Measurements from ENCODE around the gene GREM1.
A peak's percentile ranks its signal among the peaks of the same experiment; 100 is the strongest.

The GREM1 gene

DNA sequence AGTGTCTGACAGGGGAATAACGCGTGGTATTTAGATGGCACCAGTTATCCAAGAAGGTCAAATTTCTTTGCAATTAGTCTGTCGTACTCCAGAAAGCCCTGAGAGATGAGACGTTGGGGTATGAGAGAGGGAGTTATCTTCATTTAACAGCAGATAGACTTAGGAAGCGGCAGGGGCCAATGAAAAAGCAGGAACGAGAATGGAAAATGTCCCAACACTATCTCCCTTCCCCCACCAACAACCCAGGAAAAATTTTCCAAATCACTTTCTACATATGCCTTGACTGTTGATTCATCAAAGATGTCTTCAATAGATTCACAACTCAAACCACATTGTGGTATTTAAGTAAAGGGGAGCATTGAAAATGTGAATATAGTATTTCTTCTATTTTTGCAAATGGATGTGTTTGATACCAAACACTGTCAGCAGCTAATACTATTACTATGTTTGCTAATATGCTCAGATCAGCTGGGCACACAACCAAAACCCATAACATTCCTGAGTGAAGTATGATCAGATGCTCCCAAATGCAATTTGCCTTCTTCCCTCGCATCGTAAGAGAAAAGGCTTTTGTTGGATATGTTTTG lies 13.3 kb upstream of the GREM1 start:
- TF ChIP-seq, protein P1, sequence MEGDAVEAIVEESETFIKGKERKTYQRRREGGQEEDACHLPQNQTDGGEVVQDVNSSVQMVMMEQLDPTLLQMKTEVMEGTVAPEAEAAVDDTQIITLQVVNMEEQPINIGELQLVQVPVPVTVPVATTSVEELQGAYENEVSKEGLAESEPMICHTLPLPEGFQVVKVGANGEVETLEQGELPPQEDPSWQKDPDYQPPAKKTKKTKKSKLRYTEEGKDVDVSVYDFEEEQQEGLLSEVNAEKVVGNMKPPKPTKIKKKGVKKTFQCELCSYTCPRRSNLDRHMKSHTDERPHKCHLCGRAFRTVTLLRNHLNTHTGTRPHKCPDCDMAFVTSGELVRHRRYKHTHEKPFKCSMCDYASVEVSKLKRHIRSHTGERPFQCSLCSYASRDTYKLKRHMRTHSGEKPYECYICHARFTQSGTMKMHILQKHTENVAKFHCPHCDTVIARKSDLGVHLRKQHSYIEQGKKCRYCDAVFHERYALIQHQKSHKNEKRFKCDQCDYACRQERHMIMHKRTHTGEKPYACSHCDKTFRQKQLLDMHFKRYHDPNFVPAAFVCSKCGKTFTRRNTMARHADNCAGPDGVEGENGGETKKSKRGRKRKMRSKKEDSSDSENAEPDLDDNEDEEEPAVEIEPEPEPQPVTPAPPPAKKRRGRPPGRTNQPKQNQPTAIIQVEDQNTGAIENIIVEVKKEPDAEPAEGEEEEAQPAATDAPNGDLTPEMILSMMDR (conservative IDR thresholded peaks at IDR 0.05; ENCODE audit: low read depth) = no peak
- ChIA-PET CTCF (no interaction called here), POLR2A (ENCODE audit: low non-redundant PET) (no interaction called here)
- no peak overlapping the region for H3K27ac ChIP-seq
- no peak for DNase-seq (ENCODE audit: low spot score)

DNA sequence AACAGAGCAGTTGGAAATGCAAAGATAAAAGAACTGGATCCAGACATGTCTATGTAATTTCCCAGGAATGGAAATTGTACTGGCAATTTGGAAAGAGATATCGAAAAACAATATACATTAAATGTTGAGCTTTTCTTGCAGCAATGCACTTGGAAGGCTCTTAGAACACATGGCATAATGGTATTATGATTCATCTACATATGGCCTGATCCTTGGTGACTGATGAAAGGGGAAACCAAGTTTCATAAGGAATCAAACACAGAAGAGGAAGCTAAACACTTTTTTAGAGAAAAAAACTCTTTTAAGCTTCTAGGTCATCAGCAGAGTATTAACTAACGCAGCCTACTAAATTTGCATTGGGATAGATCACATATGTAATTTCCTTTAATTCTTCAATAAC lies 12.4 kb upstream of the GREM1 start:
- ChIA-PET POLR2A (ENCODE audit: low non-redundant PET) (no interaction called here), CTCF (no interaction called here)
- H3K27ac ChIP-seq = no peak overlapping the region
- DNase-seq (ENCODE audit: low spot score) = no peak
- TF ChIP-seq, protein P1 (conservative IDR thresholded peaks at IDR 0.05; ENCODE audit: low read depth) = no peak

DNA sequence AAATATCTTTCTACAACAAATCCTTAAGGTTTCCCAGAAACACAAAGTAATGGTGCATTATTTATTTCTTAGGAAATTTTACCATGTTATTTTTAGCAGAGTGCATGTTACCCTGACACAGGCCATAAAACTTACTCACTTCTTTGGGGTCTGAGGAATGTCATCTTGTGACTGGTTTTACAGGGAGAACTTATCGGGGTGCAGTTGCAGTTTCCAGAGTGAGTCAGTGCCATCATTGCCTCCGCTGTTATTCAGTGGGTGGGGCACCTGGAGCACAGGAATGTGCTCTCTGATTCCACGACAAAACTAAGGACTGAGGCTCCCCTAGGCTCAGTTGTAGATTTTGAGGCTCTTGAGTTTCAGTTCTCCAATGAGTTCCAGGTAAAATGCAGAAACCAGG lies 11.1 kb upstream of the GREM1 start:
- peak; percentile 49 for DNase-seq (ENCODE audit: low spot score)
- ChIA-PET CTCF (no interaction called here), POLR2A (ENCODE audit: low non-redundant PET) (no interaction called here)
- TF ChIP-seq, protein P1 (conservative IDR thresholded peaks at IDR 0.05; ENCODE audit: low read depth) = no peak
- peak overlapping the region; percentile 53 for H3K27ac ChIP-seq

DNA sequence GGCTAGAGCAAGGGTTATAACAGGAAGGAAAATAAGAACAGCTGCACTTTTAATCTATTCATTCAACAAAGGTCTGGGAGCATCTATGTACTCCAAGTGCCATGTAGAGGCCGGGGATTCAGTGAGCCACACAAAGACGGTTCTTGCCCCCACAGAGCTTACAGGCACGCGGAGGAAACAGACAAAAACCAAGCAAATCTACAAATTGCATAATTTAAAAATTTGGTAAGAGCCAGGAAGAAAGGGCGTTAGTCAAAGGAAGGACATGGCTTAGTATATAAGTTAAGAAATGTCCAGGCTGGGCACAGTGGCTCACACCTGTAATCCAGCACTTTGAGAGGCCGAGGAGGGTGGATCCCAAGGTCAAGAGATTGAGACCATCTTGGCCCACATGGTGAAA lies 10.4 kb upstream of the GREM1 start:
- ChIA-PET CTCF (no interaction called here), POLR2A (ENCODE audit: low non-redundant PET) (no interaction called here)
- TF ChIP-seq, protein P1 (conservative IDR thresholded peaks at IDR 0.05; ENCODE audit: low read depth) = no peak
- H3K27ac ChIP-seq = no peak overlapping the region
- no peak for DNase-seq (ENCODE audit: low spot score)

DNA sequence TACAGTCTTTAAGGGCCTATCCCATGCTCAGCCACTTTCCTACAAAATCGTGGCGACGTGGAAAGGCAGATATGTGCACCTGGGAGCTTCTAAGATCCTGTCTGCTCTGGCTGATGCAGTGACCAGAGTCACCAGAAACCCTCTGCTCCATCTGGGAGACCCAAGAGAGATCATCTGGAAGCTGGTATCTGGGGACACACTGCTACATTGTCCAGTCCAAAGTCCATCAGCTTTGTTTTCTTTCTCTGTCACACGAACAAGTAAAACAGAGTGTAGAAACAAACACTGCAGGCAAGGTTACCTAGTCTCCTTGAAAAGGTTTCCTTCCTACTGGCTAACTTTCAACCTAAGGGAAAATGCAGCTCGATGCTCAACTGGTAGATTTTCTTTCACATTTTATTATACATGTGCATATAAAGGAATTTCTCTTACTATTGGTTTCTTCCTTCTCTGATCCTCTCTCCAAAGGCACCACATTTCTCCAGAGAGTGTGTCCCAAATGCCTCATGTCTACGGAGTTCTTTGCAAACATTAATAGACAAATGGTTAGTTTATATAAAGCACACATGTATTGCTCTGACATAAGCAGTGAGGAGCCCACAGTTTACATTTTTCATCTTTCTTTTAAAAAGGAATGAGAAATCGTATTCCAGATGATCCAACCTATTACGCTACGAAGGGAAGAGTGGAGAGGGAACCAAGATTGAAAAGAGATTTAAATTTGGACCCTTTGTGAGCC lies 8.3 kb upstream of the GREM1 start:
- no peak for DNase-seq (ENCODE audit: low spot score)
- POLR2A ChIA-PET (ENCODE audit: low non-redundant PET) = no interaction called here
- CTCF ChIA-PET = interaction anchor here (0.7 kb wide), 1 partner anchor 47 kb away, joined by 3 read pairs; no protein-coding TSS in a partner anchor
- TF ChIP-seq, protein P1 (conservative IDR thresholded peaks at IDR 0.05; ENCODE audit: low read depth) = no peak
- H3K27ac ChIP-seq = no peak overlapping the region

DNA sequence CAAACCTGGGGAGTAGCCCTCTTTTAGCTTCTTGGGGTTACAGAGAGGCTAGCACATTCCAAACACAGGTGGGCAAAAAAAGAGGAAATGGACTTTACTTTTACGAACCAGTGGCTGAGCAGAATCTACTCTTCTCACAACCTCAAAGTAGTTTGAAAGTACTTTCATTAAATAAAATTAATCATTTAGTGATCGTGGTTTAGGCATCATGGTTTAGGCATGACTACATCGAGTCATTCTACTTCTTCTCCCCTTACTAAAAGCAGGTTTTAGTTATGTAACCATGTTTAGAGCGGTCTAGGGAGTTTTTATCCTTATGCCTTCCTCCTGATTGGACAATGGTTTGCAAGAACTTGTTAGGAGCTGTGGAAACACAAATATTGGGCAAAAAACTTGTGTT lies 2.5 kb upstream of the GREM1 start:
- H3K27ac ChIP-seq = no peak overlapping the region
- TF ChIP-seq, protein P1 (conservative IDR thresholded peaks at IDR 0.05; ENCODE audit: low read depth) = no peak
- CTCF ChIA-PET = interaction anchor here (0.8 kb wide), 1 partner anchor 53 kb away, joined by 4 read pairs; no protein-coding TSS in a partner anchor
- POLR2A ChIA-PET (ENCODE audit: low non-redundant PET) = no interaction called here
- no peak for DNase-seq (ENCODE audit: low spot score)

All from RWPE1 (cell line).